K562 (cell line): ENCODE data around the gene MFSD11. TPM values are rescaled to one million over a fixed set of nuclear protein-coding genes. Genes with fewer than 3 reads are reported as not detected.

Experiments
- ARID2 ChIP-seq: fragments of 450-650 bp; IDR thresholded peaks from 2 replicates; pipeline ENCODE4 v1.6.1; 2017; ENCODE audit warnings: antibody characterized with exemption, mild to moderate bottlenecking
- BDP1 ChIP-seq: IDR thresholded peaks from 3 replicates; pipeline ENCODE4 v1.6.1; 2011; ENCODE audit not compliant: insufficient read length, insufficient read depth
- ELF2 ChIP-seq: fragments of 250-450 bp; sonication (Bioruptor Pico); IDR thresholded peaks from 2 replicates; pipeline ENCODE4 v1.5.0; 2021; ENCODE audit warnings: mild to moderate bottlenecking
- FOXJ3 ChIP-seq: sonication (generic); formaldehyde crosslinking; IDR thresholded peaks from 2 replicates; pipeline ENCODE4 v1.4.0; 2020; ENCODE audit warnings: mild to moderate bottlenecking, missing genetic modification reagents
- FOXK1 ChIP-seq: sonication (generic); formaldehyde crosslinking; IDR thresholded peaks from 2 replicates; pipeline ENCODE4 v1.8.0; 2022; ENCODE audit warnings: missing genetic modification reagents, mild to moderate bottlenecking, borderline replicate concordance
- FOXK2 ChIP-seq, 2 experiments: fragments of 450-650 bp; IDR thresholded peaks in 1 of 2; conservative IDR thresholded peaks in 1 of 2; 2 replicates each; pipeline ENCODE4 v1.6.1; 2016; ENCODE audit warnings: low read depth in 2 of 2, mild to moderate bottlenecking in 1 of 2
- HCFC1 ChIP-seq: IDR thresholded peaks from 2 replicates; pipeline ENCODE4 v1.6.1; 2012; ENCODE audit warnings: low read depth, low read length, improper control_type of control experiment
- HNRNPUL1 ChIP-seq: fragments of 200-400 bp; formaldehyde crosslinking; IDR thresholded peaks from 2 replicates; pipeline ENCODE4 v1.6.1; 2017; ENCODE audit warnings: low read length
- MEF2A ChIP-seq: IDR thresholded peaks from 2 replicates; pipeline ENCODE4 v1.6.1; 2011; ENCODE audit warnings: low read depth, mild to moderate bottlenecking, low read length, moderate library complexity; ENCODE audit not compliant: control insufficient read depth
- MEIS2 ChIP-seq: fragments of 450-650 bp; IDR thresholded peaks from 2 replicates; pipeline ENCODE4 v1.6.1; 2014; ENCODE audit warnings: mild to moderate bottlenecking; ENCODE audit not compliant: partially characterized antibody
- RB1 ChIP-seq: fragments of 450-650 bp; IDR thresholded peaks from 2 replicates; pipeline ENCODE4 v1.6.1; 2017; ENCODE audit warnings: low read depth, mild to moderate bottlenecking
- ZNF316 ChIP-seq: fragments of 450-650 bp; IDR thresholded peaks from 2 replicates; pipeline ENCODE4 v1.6.1; 2016
- polyA plus RNA-seq, 8 experiments: library from polyadenylated mRNA; depleted of rRNA in 4 of 8; stranded (reverse) in 5 of 8; unstranded in 3 of 8; fragments of >200 nt; fragmentation: Nextera tagmentation in 2 of 8; fragmentation: Illumina TruSeq in 1 of 8; extraction: Ambion mirVana in 2 of 8; extraction: Trizol in 1 of 8; gene quantifications; 2 replicates each; pipeline versions ENCODE4 v1.2.1 to v1.2.3, GENCODE V29; 2011 to 2014; ENCODE audit warnings: inconsistent platforms in 1 of 8, missing spikeins in 1 of 8
- total RNA-seq, 7 experiments: library from RNA; depleted of rRNA in 6 of 7; stranded (reverse); fragments of >200 nt in 6 of 7; fragmentation: Illumina TruSeq in 2 of 7; extraction: Trizol in 2 of 7; gene quantifications; 2 replicates each; pipeline versions ENCODE4 v1.2.1 to v1.2.3, GENCODE V29; 2011 to 2021; ENCODE audit warnings: low replicate concordance in 1 of 7
- TF ChIP-seq, protein P1 (sequence below): sonication (generic); formaldehyde crosslinking; IDR thresholded peaks from 2 replicates; pipeline ENCODE4 v1.8.1; 2023; ENCODE audit warnings: mild to moderate bottlenecking, missing genetic modification reagents
- TF ChIP-seq, protein P2 (sequence below): sonication (generic); formaldehyde crosslinking; IDR thresholded peaks from 2 replicates; pipeline ENCODE4 v1.8.0; 2022; ENCODE audit warnings: mild to moderate bottlenecking, missing genetic modification reagents
- TF ChIP-seq, protein P3 (sequence below): fragments of 450-650 bp; IDR thresholded peaks from 2 replicates; pipeline ENCODE4 v1.6.1; 2017; ENCODE audit warnings: antibody characterized with exemption
- TF ChIP-seq, protein P4 (sequence below): sonication (generic); formaldehyde crosslinking; IDR thresholded peaks from 2 replicates; pipeline ENCODE4 v1.8.1; 2023; ENCODE audit warnings: mild to moderate bottlenecking, missing genetic modification reagents
- TF ChIP-seq, protein P5 (sequence below): conservative IDR thresholded peaks from 2 replicates; pipeline ENCODE4 v1.6.1; 2011; ENCODE audit warnings: low read depth, mild to moderate bottlenecking, low read length; ENCODE audit not compliant: control insufficient read depth

MFSD11 gene
- total and polyA plus RNA-seq, 9 of the 15 experiments (the other 6 are each of a cell fraction or from before 2014, with no cell fraction given), result 14.4 to 24.5 (median 19.9) TPM

DNA sequence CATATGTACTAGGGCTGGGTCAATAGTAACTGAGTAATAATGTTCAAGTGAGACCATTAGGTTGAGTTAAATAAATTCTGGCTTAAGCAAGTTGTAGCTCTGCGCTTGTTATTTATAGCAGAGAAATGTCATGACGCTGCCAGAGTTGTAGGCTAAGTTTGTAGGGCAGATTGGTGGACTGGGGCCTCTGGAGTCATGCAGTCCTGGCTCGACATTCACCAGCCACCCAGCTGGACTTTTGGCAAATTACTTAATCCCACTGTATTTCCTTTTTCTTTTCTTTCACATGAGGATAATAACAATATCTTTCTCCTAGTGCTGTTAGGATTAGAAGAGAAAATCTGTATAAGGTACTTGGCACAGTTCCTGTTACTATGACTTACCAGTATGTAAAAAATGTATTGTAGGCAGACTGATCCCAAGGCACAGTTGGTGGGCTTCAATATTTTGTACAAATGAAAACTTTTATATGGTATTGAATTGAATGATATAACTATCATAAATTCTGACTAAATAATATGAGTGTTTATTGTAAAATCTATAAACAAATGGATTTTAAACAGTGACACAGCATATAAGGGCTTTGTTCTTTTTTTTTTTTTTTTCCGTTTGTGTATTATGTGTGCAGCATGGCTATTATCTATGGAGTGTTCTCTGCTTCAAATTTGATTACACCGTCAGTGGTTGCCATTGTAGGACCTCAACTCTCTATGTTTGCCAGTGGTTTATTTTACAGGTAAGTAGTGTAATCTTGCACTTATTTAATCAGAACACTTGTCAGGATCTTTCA, 2.6 kb downstream of the MFSD11 start (continued):
- TF ChIP-seq HCFC1, result no peak
- TF ChIP-seq HNRNPUL1, result no peak
- no peak for TF ChIP-seq FOXK2 (conservative IDR thresholded peaks at IDR 0.05 in 1 of 2, IDR thresholded peaks at IDR 0.05 in 1 of 2; ENCODE audit: low read depth in 2 of 2)
- TF ChIP-seq, protein P1, sequence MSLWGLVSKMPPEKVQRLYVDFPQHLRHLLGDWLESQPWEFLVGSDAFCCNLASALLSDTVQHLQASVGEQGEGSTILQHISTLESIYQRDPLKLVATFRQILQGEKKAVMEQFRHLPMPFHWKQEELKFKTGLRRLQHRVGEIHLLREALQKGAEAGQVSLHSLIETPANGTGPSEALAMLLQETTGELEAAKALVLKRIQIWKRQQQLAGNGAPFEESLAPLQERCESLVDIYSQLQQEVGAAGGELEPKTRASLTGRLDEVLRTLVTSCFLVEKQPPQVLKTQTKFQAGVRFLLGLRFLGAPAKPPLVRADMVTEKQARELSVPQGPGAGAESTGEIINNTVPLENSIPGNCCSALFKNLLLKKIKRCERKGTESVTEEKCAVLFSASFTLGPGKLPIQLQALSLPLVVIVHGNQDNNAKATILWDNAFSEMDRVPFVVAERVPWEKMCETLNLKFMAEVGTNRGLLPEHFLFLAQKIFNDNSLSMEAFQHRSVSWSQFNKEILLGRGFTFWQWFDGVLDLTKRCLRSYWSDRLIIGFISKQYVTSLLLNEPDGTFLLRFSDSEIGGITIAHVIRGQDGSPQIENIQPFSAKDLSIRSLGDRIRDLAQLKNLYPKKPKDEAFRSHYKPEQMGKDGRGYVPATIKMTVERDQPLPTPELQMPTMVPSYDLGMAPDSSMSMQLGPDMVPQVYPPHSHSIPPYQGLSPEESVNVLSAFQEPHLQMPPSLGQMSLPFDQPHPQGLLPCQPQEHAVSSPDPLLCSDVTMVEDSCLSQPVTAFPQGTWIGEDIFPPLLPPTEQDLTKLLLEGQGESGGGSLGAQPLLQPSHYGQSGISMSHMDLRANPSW (CRISPR knock-in tag), result no peak
- no peak for TF ChIP-seq ELF2 (CRISPR knock-in tag)
- TF ChIP-seq, protein P2, sequence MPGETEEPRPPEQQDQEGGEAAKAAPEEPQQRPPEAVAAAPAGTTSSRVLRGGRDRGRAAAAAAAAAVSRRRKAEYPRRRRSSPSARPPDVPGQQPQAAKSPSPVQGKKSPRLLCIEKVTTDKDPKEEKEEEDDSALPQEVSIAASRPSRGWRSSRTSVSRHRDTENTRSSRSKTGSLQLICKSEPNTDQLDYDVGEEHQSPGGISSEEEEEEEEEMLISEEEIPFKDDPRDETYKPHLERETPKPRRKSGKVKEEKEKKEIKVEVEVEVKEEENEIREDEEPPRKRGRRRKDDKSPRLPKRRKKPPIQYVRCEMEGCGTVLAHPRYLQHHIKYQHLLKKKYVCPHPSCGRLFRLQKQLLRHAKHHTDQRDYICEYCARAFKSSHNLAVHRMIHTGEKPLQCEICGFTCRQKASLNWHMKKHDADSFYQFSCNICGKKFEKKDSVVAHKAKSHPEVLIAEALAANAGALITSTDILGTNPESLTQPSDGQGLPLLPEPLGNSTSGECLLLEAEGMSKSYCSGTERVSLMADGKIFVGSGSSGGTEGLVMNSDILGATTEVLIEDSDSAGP (CRISPR knock-in tag), result no peak
- 0 out of 2 replicates have a peak, but pooled peaks have one; percentile 44 for TF ChIP-seq MEF2A
- TF ChIP-seq RB1, result peak; percentile 34; the same call in 1 of the 2 replicates
- TF ChIP-seq, protein P3, sequence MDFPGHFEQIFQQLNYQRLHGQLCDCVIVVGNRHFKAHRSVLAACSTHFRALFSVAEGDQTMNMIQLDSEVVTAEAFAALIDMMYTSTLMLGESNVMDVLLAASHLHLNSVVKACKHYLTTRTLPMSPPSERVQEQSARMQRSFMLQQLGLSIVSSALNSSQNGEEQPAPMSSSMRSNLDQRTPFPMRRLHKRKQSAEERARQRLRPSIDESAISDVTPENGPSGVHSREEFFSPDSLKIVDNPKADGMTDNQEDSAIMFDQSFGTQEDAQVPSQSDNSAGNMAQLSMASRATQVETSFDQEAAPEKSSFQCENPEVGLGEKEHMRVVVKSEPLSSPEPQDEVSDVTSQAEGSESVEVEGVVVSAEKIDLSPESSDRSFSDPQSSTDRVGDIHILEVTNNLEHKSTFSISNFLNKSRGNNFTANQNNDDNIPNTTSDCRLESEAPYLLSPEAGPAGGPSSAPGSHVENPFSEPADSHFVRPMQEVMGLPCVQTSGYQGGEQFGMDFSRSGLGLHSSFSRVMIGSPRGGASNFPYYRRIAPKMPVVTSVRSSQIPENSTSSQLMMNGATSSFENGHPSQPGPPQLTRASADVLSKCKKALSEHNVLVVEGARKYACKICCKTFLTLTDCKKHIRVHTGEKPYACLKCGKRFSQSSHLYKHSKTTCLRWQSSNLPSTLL, result no peak
- TF ChIP-seq, protein P4, sequence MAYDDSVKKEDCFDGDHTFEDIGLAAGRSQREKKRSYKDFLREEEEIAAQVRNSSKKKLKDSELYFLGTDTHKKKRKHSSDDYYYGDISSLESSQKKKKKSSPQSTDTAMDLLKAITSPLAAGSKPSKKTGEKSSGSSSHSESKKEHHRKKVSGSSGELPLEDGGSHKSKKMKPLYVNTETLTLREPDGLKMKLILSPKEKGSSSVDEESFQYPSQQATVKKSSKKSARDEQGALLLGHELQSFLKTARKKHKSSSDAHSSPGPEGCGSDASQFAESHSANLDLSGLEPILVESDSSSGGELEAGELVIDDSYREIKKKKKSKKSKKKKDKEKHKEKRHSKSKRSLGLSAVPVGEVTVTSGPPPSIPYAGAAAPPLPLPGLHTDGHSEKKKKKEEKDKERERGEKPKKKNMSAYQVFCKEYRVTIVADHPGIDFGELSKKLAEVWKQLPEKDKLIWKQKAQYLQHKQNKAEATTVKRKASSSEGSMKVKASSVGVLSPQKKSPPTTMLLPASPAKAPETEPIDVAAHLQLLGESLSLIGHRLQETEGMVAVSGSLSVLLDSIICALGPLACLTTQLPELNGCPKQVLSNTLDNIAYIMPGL (CRISPR knock-in tag), result no peak
- no peak for TF ChIP-seq BDP1
- peak; percentile 57 for TF ChIP-seq MEIS2
- TF ChIP-seq, protein P5, sequence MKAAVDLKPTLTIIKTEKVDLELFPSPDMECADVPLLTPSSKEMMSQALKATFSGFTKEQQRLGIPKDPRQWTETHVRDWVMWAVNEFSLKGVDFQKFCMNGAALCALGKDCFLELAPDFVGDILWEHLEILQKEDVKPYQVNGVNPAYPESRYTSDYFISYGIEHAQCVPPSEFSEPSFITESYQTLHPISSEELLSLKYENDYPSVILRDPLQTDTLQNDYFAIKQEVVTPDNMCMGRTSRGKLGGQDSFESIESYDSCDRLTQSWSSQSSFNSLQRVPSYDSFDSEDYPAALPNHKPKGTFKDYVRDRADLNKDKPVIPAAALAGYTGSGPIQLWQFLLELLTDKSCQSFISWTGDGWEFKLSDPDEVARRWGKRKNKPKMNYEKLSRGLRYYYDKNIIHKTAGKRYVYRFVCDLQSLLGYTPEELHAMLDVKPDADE, result no peak
- no peak for TF ChIP-seq FOXK1 (CRISPR knock-in tag)
- TF ChIP-seq FOXJ3, result no peak
- peak; percentile 70 for TF ChIP-seq ZNF316
- no peak for TF ChIP-seq ARID2
